ENCODE measurements around the gene PRKG2.

The PRKG2 gene

GRCh38 chr4:81042578-81043365, 172.2 kb downstream of the PRKG2 start:
- Histone ChIP-seq H3K9me3 (no peaks in the 10 kb centered on the region), H3K36me3 (no peaks in the 10 kb centered on the region), H3K27me3 (peaks cover 26% of the 10 kb centered on the region), H3K4me3 (ENCODE audit: low read depth in 1 of 2, low read length in 1 of 2) (no peak overlapping the region), H3K27ac (no peak overlapping the region), H3K4me1 (ENCODE audit: control insufficient read depth in 1 of 2, insufficient read depth in 1 of 2, low read depth in 1 of 2, low read length in 1 of 2) (no peaks in the 10 kb centered on the region)
- no peak for TF ChIP-seq CTCF (IDR thresholded peaks at IDR 0.05)

- Histone ChIP-seq H3K4me1 (ENCODE audit: control insufficient read depth in 1 of 2, insufficient read depth in 1 of 2, low read depth in 1 of 2, low read length in 1 of 2) (no peaks in the 10 kb centered on the region), H3K9me3 (no peaks in the 10 kb centered on the region), H3K27ac (no peak overlapping the region), H3K27me3 (peaks cover 52% of the 10 kb centered on the region), H3K36me3 (no peaks in the 10 kb centered on the region), H3K4me3 (ENCODE audit: low read depth in 1 of 2, low read length in 1 of 2) (no peak overlapping the region)
- no peak for TF ChIP-seq CTCF (IDR thresholded peaks at IDR 0.05)
These were observed 174.9 kb downstream of the PRKG2 start for GRCh38 chr4:81040012-81040659.

GRCh38 chr4:81039351-81039972, 175.6 kb downstream of the PRKG2 start:
- no peaks in the 10 kb centered on the region for H3K36me3 ChIP-seq
- H3K4me3 ChIP-seq (ENCODE audit: low read depth in 1 of 2, low read length in 1 of 2): no peak overlapping the region
- peaks cover 59% of the 10 kb centered on the region for H3K27me3 ChIP-seq
- no peak for TF ChIP-seq CTCF (IDR thresholded peaks at IDR 0.05)
- H3K4me1 ChIP-seq (ENCODE audit: control insufficient read depth in 1 of 2, insufficient read depth in 1 of 2, low read depth in 1 of 2, low read length in 1 of 2): no peaks in the 10 kb centered on the region
- H3K27ac ChIP-seq: no peak overlapping the region
- no peaks in the 10 kb centered on the region for H3K9me3 ChIP-seq

GRCh38 chr4:81038636-81039350, 176.2 kb downstream of the PRKG2 start:
- TF ChIP-seq CTCF (IDR thresholded peaks at IDR 0.05): no peak
- no peaks in the 10 kb centered on the region for H3K4me1 ChIP-seq (ENCODE audit: control insufficient read depth in 1 of 2, insufficient read depth in 1 of 2, low read depth in 1 of 2, low read length in 1 of 2)
- peaks cover 66% of the 10 kb centered on the region for H3K27me3 ChIP-seq
- H3K4me3 ChIP-seq (ENCODE audit: low read depth in 1 of 2, low read length in 1 of 2): no peak overlapping the region
- H3K27ac ChIP-seq: no peak overlapping the region
- H3K36me3 ChIP-seq: no peaks in the 10 kb centered on the region
- no peaks in the 10 kb centered on the region for H3K9me3 ChIP-seq

Data from neutrophil (primary cell).